Activated B cell treated with CpG ODN at 0.5 μM for 24 hours (primary cell): Measurements from ENCODE around the gene EFCAB9. TPM values are rescaled to one million over a fixed set of nuclear protein-coding genes. Genes with fewer than 3 reads are reported as not detected.
A peak's percentile ranks its signal among the peaks of the same experiment; 100 is the strongest.

Source experiments
- ATAC-seq: fragments of 200-7000 bp; cut with Tn5 transposase; one replicate; pipeline ENCODE4 v1.10.0; 2021; ENCODE audit warnings: low read depth, mild to moderate bottlenecking, moderate library complexity
- CTCF ChIA-PET: fragments of 350-600 bp; sonication (Branson Sonifier 250); formaldehyde crosslinking; loops from one replicate; lab custom pipeline; 2021; ENCODE audit warnings: antibody characterized with exemption; lab: Charles Lee
- POLR2A ChIA-PET: fragments of 350-600 bp; sonication (Branson Sonifier 250); formaldehyde crosslinking; loops from one replicate; lab custom pipeline; 2021; ENCODE audit warnings: antibody characterized with exemption; lab: Charles Lee
- DNase-seq: peaks from one replicate; pipeline ENCODE4 v3.0.0; 2022
- H3K27ac Mint-ChIP-seq: one replicate; pipeline ENCODE4 v1.8.0; 2020; ENCODE audit warnings: mixed read lengths
- H3K27me3 Mint-ChIP-seq: one replicate; pipeline ENCODE4 v1.8.0; 2021; ENCODE audit warnings: mixed read lengths
- H3K36me3 Mint-ChIP-seq: one replicate; pipeline ENCODE4 v1.8.0; 2021; ENCODE audit warnings: low read depth, mixed read lengths
- H3K4me1 Mint-ChIP-seq: one replicate; pipeline ENCODE4 v1.8.0; 2021; ENCODE audit warnings: mixed read lengths
- H3K4me3 Mint-ChIP-seq: one replicate; pipeline ENCODE4 v1.8.0; 2020; ENCODE audit warnings: mild to moderate bottlenecking, mixed read lengths
- H3K9me3 Mint-ChIP-seq: one replicate; pipeline ENCODE4 v1.8.0; 2020; ENCODE audit warnings: mixed read lengths
- intact Hi-C: fragments of 100-400 bp; cut with micrococcal nuclease; formaldehyde crosslinking; loops from one replicate; pipeline ENCODE4 v1.15.1; 2024
- total RNA-seq: library from RNA; stranded (reverse); gene quantifications from 2 replicates; pipeline ENCODE4 v1.2.3, GENCODE V29; 2022
- TF ChIP-seq, protein P1 (sequence below): fragments of 200-600 bp; IDR thresholded peaks from one replicate; pipeline ENCODE4 v1.8.0; 2022; ENCODE audit warnings: antibody characterized with exemption, mild to moderate bottlenecking

The EFCAB9 gene
- total RNA-seq, 1 donor from 2014 or later, result not detected

DNA sequence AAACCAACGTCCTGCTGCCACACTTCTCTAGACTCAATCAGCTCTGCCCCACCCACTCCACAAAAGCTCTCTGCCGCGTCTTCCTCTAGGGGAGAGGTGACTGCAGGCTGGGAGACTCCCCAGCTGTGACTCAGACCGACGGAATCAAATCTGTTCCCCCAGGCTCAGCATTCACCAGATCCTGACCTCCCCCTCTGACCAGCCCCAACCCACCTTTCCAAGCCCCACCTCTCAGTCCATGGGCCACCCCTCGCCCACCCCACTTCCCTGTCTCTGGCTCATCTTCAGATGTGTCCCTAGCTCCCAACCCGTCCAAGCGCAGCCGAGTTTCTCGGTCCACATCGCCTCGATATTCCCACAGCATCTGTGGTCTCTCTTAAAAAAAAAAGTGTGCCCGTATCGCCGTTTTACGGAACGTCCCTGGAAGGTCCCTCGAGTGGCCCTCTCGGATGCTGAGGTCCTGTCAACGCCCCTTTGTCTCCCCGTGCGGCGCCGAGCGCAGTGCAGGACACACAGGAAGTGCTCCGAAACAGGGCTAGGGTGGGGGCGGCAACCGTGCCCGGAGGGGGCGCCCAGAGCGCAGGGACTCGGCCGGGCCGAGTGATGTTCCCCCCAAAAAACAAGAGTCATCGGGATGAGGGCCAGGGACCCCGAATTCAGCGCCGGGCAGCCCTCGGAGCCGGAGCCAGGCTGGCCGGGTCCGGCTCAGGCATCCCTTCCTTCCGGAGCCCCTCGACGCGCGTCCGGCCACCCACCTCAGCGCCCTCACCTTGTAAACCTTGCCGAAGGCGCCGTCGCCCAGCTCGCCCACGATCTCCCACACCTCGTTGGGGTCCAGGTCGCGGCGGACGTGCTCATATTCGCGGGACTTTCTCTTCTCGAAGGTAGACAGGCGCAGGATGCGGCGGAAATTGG lies 6.6 kb upstream of the EFCAB9 start:
- Mint-ChIP-seq H3K9me3 (no peaks in the 10 kb centered on the region), H3K27ac (peak overlapping the region; percentile 97), H3K4me1 (peaks cover 52% of the 10 kb centered on the region), H3K36me3 (peaks cover 32% of the 10 kb centered on the region), H3K27me3 (no peaks in the 10 kb centered on the region), H3K4me3 (peak overlapping the region; percentile 100)
- ATAC-seq, result peak; percentile 38
- POLR2A ChIA-PET, result interaction anchor here (0.6 to 8.4 kb wide), 23 partner anchors 8 to 1541 kb away, joined by 3 to 184 read pairs (median 5); partner anchors contain the start of genes ATP6V0E1, FBXW11, NPM1 and UBTD2
- TF ChIP-seq, protein P1, sequence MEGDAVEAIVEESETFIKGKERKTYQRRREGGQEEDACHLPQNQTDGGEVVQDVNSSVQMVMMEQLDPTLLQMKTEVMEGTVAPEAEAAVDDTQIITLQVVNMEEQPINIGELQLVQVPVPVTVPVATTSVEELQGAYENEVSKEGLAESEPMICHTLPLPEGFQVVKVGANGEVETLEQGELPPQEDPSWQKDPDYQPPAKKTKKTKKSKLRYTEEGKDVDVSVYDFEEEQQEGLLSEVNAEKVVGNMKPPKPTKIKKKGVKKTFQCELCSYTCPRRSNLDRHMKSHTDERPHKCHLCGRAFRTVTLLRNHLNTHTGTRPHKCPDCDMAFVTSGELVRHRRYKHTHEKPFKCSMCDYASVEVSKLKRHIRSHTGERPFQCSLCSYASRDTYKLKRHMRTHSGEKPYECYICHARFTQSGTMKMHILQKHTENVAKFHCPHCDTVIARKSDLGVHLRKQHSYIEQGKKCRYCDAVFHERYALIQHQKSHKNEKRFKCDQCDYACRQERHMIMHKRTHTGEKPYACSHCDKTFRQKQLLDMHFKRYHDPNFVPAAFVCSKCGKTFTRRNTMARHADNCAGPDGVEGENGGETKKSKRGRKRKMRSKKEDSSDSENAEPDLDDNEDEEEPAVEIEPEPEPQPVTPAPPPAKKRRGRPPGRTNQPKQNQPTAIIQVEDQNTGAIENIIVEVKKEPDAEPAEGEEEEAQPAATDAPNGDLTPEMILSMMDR, result no peak
- intact Hi-C loops, result loop anchor here (1.0 to 10.0 kb wide), 16 partner anchors 8 to 869 kb away; partner anchors contain the start of genes CREBRF, DUSP1, FBXW11 and NPM1
- peak; percentile 61 for DNase-seq
- CTCF ChIA-PET, result interaction anchor here (0.7 to 5.7 kb wide), 14 partner anchors 9 to 275 kb away, joined by 3 to 94 read pairs (median 6); partner anchors contain the start of genes FBXW11 and UBTD2

DNA sequence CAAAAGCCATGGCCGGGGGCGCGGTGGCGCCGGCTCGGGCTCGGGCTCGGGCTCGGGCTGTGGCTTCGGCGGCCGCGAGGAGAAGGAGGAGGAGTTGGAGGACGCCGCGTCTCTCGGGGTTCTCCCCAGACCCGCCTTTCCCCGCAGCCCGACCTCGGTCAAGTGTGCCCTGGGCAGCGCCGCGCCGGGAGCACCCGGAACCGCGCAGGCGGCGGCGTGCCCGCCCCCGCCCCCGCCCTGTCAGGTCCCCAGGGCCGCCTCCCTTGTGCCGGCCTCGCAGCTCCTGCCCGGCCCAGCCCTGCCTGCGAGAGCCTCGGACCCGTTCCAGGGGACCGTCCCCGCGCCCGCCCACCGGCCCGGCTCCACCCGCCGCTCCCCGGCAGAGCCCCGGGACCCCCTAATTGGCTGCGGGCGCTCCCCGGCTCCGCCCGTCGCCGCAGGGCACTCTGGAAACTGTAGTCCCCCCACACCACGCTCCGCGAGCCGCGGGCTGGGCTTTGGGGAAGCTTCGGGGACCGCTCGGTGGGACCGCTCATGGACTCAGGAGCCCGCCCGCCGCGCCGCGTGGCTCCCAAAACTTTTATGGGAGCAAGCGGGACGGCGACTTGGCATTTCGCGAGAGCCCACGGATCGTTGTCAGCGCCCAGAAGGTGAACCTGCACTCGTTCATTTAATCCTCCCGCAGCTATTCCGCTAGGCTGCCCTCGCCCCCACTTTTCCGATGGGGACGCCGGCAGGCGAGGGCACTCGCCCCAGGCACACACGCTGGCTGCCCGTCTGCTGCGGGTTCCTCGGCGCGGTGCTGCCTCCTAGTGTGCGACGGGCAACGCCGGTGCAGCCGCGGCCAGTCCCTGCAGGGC lies 5.7 kb upstream of the EFCAB9 start, which contains the start of gene STK10:
Gene STK10, minus strand, starts transcription at position 192 of the 860 bp plus-strand sequence. Its CDS starts 182 bp downstream, at position 10.
- TF ChIP-seq, protein P1, result peak; percentile 37
- ChIA-PET CTCF (interaction anchor here (0.6 to 5.7 kb wide), 32 partner anchors 9 to 276 kb away, joined by 3 to 94 read pairs (median 4); partner anchors contain the start of gene FBXW11), POLR2A (interaction anchor here (0.5 to 8.4 kb wide), 16 partner anchors 9 to 800 kb away, joined by 3 to 184 read pairs (median 6); partner anchors contain the start of genes FBXW11, NPM1 and UBTD2)
- H3K4me3 Mint-ChIP-seq, result peak within 1 kb of the TSS; percentile 100
- peaks cover 44% of the 10 kb centered on the region for H3K4me1 Mint-ChIP-seq
- peak; percentile 75 for ATAC-seq
- H3K9me3 Mint-ChIP-seq, result no peaks in the 10 kb centered on the region
- intact Hi-C loops, result loop anchor here (1.0 to 10.0 kb wide), 14 partner anchors 13 to 869 kb away; partner anchors contain the start of genes CREBRF, DUSP1, FBXW11 and NPM1
- peaks cover 25% of the 10 kb centered on the region for H3K36me3 Mint-ChIP-seq
- peak; percentile 88 for DNase-seq
- peak within 1 kb of the TSS; percentile 97 for H3K27ac Mint-ChIP-seq
- H3K27me3 Mint-ChIP-seq, result no peaks in the 10 kb centered on the region

DNA sequence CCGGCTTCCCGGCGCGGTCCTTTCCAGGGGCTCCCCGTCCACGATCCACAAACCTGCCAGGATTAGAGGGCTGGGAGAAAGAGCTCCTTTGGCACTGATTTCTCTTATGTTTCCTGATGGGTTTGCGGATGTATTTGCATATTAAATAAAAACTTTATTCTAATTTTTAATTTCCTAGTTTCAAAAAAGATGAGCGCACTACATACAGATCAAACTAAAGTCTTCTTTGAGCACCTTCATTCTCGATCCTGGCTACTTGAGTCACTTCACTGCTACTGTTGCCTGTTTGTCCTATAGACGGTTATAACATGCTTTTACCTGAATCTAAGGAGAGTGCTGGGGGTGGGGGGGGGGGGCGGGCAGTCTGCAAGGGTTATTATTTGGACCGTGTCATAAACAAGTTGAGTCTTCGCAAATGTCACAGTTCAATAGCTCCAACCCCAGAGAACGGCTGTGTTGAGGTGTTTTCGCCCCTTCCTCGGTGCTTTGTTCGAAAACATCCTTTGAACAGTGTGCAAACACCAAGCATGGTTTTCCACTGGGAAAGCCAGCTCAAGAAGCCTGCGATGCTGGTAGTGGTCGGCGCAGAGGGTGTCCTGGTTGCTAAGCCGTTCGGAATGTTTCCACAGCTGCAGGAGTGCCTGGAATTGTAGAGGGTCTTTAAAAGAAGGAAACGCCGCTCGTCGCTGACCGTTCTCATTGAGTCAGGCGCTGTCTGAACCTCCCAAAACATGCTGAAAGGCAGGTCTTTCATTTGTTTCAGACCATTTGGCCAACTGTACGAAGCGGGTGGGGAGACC lies 4.9 kb upstream of the EFCAB9 start:
- ChIA-PET CTCF (interaction anchor here (0.6 to 5.7 kb wide), 29 partner anchors 8 to 277 kb away, joined by 3 to 94 read pairs (median 4); partner anchors contain the start of gene FBXW11), POLR2A (interaction anchor here (0.8 to 8.4 kb wide), 13 partner anchors 14 to 802 kb away, joined by 3 to 184 read pairs (median 7); partner anchors contain the start of genes FBXW11 and UBTD2)
- Mint-ChIP-seq H3K4me1 (peaks cover 35% of the 10 kb centered on the region), H3K36me3 (peaks cover 20% of the 10 kb centered on the region), H3K9me3 (no peaks in the 10 kb centered on the region), H3K4me3 (peak overlapping the region; percentile 90), H3K27ac (no peak overlapping the region), H3K27me3 (no peaks in the 10 kb centered on the region)
- no peak for ATAC-seq
- intact Hi-C loops, result loop anchor here (1.0 to 10.0 kb wide), 14 partner anchors 14 to 868 kb away; partner anchors contain the start of genes CREBRF, DUSP1, FBXW11 and NPM1
- TF ChIP-seq, protein P1, result no peak
- DNase-seq, result no peak

DNA sequence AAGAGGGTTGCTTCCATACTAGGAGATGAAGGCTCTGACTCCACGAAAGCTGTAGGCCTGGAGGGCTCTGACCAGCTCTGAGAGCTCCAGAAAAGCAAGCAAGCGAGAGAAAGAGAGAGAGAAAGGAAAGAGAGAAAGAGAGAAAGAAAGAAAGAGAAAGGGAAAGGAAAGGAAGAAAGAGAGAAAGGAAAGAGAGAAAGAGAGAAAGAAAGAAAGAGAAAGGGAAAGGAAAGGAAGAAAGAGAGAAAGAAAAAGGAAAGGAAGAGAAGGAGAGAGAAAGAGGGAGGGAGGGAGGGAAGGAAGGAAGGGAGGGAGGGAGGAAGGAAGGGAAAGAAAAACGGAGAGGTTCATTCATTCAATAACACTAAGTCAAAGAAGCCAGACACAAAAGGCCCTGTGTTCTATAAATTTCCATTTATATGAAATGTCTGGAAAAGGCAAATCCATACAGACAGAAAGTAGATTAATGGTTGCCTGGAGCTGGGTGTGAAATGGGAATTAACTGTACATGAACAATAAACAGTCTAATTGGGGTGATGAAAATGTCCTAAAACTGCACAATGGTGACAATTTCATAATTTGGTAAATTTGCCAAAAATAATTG lies 4.2 kb upstream of the EFCAB9 start:
- ATAC-seq (no peak), DNase-seq (no peak)
- ChIA-PET POLR2A (interaction anchor here (0.8 to 8.4 kb wide), 4 partner anchors 15 to 803 kb away, joined by 4 to 184 read pairs (median 84); no protein-coding TSS in a partner anchor), CTCF (interaction anchor here (0.9 to 5.7 kb wide), 7 partner anchors 11 to 277 kb away, joined by 3 to 94 read pairs (median 11); no protein-coding TSS in a partner anchor)
- H3K27ac Mint-ChIP-seq, result no peak overlapping the region
- no peaks in the 10 kb centered on the region for H3K27me3 Mint-ChIP-seq
- H3K36me3 Mint-ChIP-seq, result peaks cover 13% of the 10 kb centered on the region
- H3K9me3 Mint-ChIP-seq, result no peaks in the 10 kb centered on the region
- peaks cover 28% of the 10 kb centered on the region for H3K4me1 Mint-ChIP-seq
- TF ChIP-seq, protein P1, result no peak
- H3K4me3 Mint-ChIP-seq, result no peak overlapping the region
- intact Hi-C loops, result loop anchor here (2.0 to 10.0 kb wide), 6 partner anchors 39 to 867 kb away; partner anchors contain the start of genes CREBRF, DUSP1, NPM1 and RPL26L1
